H9 (cell line): Measurements from ENCODE around the gene PARM1. TPM values are rescaled to one million over a fixed set of nuclear protein-coding genes. Genes with fewer than 3 reads are reported as not detected.
A peak's percentile ranks its signal among the peaks of the same experiment; 100 is the strongest.

Experiments used
- DNase-seq: peaks from one replicate; pipeline ENCODE4 v3.0.0-alpha.2; 2017
- H2AFZ ChIP-seq: one replicate; pipeline ENCODE4 v1.6.1; 2013; ENCODE audit warnings: mild to moderate bottlenecking, low read length, control low read depth, moderate library complexity
- H2AK5ac ChIP-seq: 2 replicates; pipeline ENCODE4 v1.6.1; 2013; ENCODE audit warnings: low read length, control low read depth, mixed read lengths; ENCODE audit not compliant: insufficient read length
- H2BK120ac ChIP-seq: one replicate; pipeline ENCODE4 v1.6.1; 2013; ENCODE audit warnings: low read depth, mild to moderate bottlenecking, low read length, control low read depth, inconsistent platforms; ENCODE audit not compliant: poor library complexity, severe bottlenecking
- H2BK12ac ChIP-seq: 2 replicates; pipeline ENCODE4 v1.6.1; 2013; ENCODE audit warnings: low read length, control low read depth, mixed read lengths, low read depth; ENCODE audit not compliant: insufficient read length
- H2BK15ac ChIP-seq: 2 replicates; pipeline ENCODE4 v1.6.1; 2013; ENCODE audit warnings: low read depth, low read length, control low read depth
- H2BK20ac ChIP-seq: one replicate; pipeline ENCODE4 v1.6.1; 2013; ENCODE audit warnings: low read depth, mild to moderate bottlenecking, low read length, control low read depth, inconsistent platforms; ENCODE audit not compliant: poor library complexity, severe bottlenecking
- H2BK5ac ChIP-seq: 2 replicates; pipeline ENCODE4 v1.6.1; 2013; ENCODE audit warnings: low read length, control low read depth, mixed read lengths; ENCODE audit not compliant: insufficient read length
- H3K14ac ChIP-seq: 2 replicates; pipeline ENCODE4 v1.6.1; 2013; ENCODE audit warnings: low read length, control low read depth; ENCODE audit not compliant: insufficient read depth
- H3K18ac ChIP-seq: 2 replicates; pipeline ENCODE4 v1.6.1; 2013; ENCODE audit warnings: low read depth, mild to moderate bottlenecking, mixed read lengths, low read length, control low read depth; ENCODE audit not compliant: insufficient read length
- H3K23ac ChIP-seq: 2 replicates; pipeline ENCODE4 v1.6.1; 2013; ENCODE audit warnings: low read length, control low read depth, mixed read lengths, low read depth; ENCODE audit not compliant: insufficient read length
- H3K23me2 ChIP-seq: 2 replicates; pipeline ENCODE4 v1.6.1; 2013; ENCODE audit warnings: low read depth, mild to moderate bottlenecking, mixed read lengths, low read length, control low read depth; ENCODE audit not compliant: insufficient read length, poor library complexity, severe bottlenecking
- H3K27ac ChIP-seq: 2 replicates; pipeline ENCODE4 v1.5.1; 2013; ENCODE audit warnings: low read length, control low read depth, mixed read lengths, low read depth; ENCODE audit not compliant: insufficient read length
- H3K27me3 ChIP-seq: 2 replicates; pipeline ENCODE4 v1.6.1; 2013; ENCODE audit warnings: low read length, control low read depth, inconsistent platforms; ENCODE audit not compliant: insufficient read depth
- H3K4ac ChIP-seq: 2 replicates; pipeline ENCODE4 v1.6.1; 2013; ENCODE audit warnings: low read depth, mild to moderate bottlenecking, control low read depth, inconsistent platforms, low read length, moderate library complexity
- H3K4me1 ChIP-seq: 2 replicates; pipeline ENCODE4 v1.6.1; 2013; ENCODE audit warnings: low read length, control low read depth, inconsistent platforms; ENCODE audit not compliant: insufficient read depth
- H3K4me2 ChIP-seq: 2 replicates; pipeline ENCODE4 v1.6.1; 2013; ENCODE audit warnings: low read length, control low read depth, mixed read lengths; ENCODE audit not compliant: insufficient read length, insufficient read depth
- H3K56ac ChIP-seq: 2 replicates; pipeline ENCODE4 v1.6.1; 2013; ENCODE audit warnings: low read depth, mild to moderate bottlenecking, mixed read lengths, low read length, control low read depth; ENCODE audit not compliant: insufficient read length
- H3K79me1 ChIP-seq: 2 replicates; pipeline ENCODE4 v1.6.1; 2013; ENCODE audit warnings: low read depth, mild to moderate bottlenecking, moderate library complexity, low read length, control low read depth, inconsistent platforms; ENCODE audit not compliant: insufficient read depth, poor library complexity, severe bottlenecking
- H3K79me2 ChIP-seq: 2 replicates; pipeline ENCODE4 v1.6.1; 2013; ENCODE audit warnings: low read length, control low read depth, inconsistent platforms; ENCODE audit not compliant: insufficient read depth
- H3K9ac ChIP-seq: 2 replicates; pipeline ENCODE4 v1.6.1; 2013; ENCODE audit warnings: low read length, control low read depth, mixed read lengths; ENCODE audit not compliant: insufficient read length; ENCODE audit errors: extremely low read depth
- H3K9me3 ChIP-seq: one replicate; pipeline ENCODE4 v1.6.1; 2013; ENCODE audit warnings: low read depth, low read length, inconsistent platforms; ENCODE audit not compliant: control insufficient read depth
- H3T11ph ChIP-seq: one replicate; pipeline ENCODE4 v1.6.1; 2013; ENCODE audit warnings: mild to moderate bottlenecking, low read length, control low read depth, inconsistent platforms
- H4K20me1 ChIP-seq: one replicate; pipeline ENCODE4 v1.6.1; 2013; ENCODE audit not compliant: control insufficient read depth, insufficient read length, insufficient read depth
- H4K5ac ChIP-seq: 2 replicates; pipeline ENCODE4 v1.6.1; 2013; ENCODE audit warnings: low read depth, mild to moderate bottlenecking, mixed read lengths, low read length, control low read depth; ENCODE audit not compliant: insufficient read length
- H4K8ac ChIP-seq: replicated peaks from 2 replicates; pipeline ENCODE4 v1.6.1; 2013; ENCODE audit warnings: low read length, control low read depth, mixed read lengths, low read depth; ENCODE audit not compliant: insufficient read length
- H4K91ac ChIP-seq: 2 replicates; pipeline ENCODE4 v1.6.1; 2013; ENCODE audit warnings: low read depth, mild to moderate bottlenecking, moderate library complexity, mixed read lengths, low read length, control low read depth; ENCODE audit not compliant: insufficient read length
- H3K27ac Mint-ChIP-seq, 3 experiments: 2 replicates in 2 of 3; 3 replicates in 1 of 3; pipeline ENCODE4 v1.8.0; 2020 to 2021; ENCODE audit warnings: mixed read lengths in 3 of 3, mild to moderate bottlenecking in 1 of 3, moderate library complexity in 1 of 3
- H3K27me3 Mint-ChIP-seq: 2 replicates; pipeline ENCODE4 v1.8.0; 2021; ENCODE audit warnings: low read depth, mild to moderate bottlenecking, moderate library complexity, mixed read lengths
- H3K36me3 Mint-ChIP-seq, 3 experiments: 2 replicates in 2 of 3; 3 replicates in 1 of 3; pipeline ENCODE4 v1.8.0; 2020 to 2021; ENCODE audit warnings: low read depth in 3 of 3, mixed read lengths in 3 of 3; ENCODE audit not compliant: insufficient read depth in 1 of 3
- H3K4me1 Mint-ChIP-seq, 2 experiments: 2 replicates each; pipeline ENCODE4 v1.8.0; 2020; ENCODE audit warnings: mixed read lengths in 2 of 2
- H3K4me3 Mint-ChIP-seq, 2 experiments: 2 replicates in 1 of 2; 3 replicates in 1 of 2; pipeline ENCODE4 v1.8.0; 2020 to 2021; ENCODE audit warnings: mild to moderate bottlenecking in 2 of 2, mixed read lengths in 2 of 2, moderate library complexity in 1 of 2
- H3K9me3 Mint-ChIP-seq, 2 experiments: 2 replicates in 1 of 2; 3 replicates in 1 of 2; pipeline ENCODE4 v1.8.0; 2020; ENCODE audit warnings: mild to moderate bottlenecking in 2 of 2, mixed read lengths in 2 of 2, moderate library complexity in 1 of 2
- WGBS: extraction: QIAGEN DNeasy Blood & Tissue Kit; methylation state at CpG from one replicate; pipeline ENCODE4 v1.1.7; 2013; ENCODE audit warnings: missing lambda C conversion rate, low lambda C conversion rate, mixed read lengths; ENCODE audit not compliant: insufficient read length; ENCODE audit errors: extremely low coverage; 5-methylcytosine and 5-hydroxymethylcytosine counted together
- total RNA-seq: library from RNA; stranded (reverse); gene quantifications from 2 replicates; pipeline ENCODE4 v1.2.1, GENCODE V29; 2021
- TF ChIP-seq, protein P1 (sequence below): fragments of 200-600 bp; sonication (generic); conservative IDR thresholded peaks from 3 replicates; pipeline ENCODE4 v1.8.0; 2021; ENCODE audit warnings: antibody characterized with exemption, mild to moderate bottlenecking

PARM1 gene
- total RNA-seq, 1 experiment from 2014 or later, result 2.0 TPM

DNA sequence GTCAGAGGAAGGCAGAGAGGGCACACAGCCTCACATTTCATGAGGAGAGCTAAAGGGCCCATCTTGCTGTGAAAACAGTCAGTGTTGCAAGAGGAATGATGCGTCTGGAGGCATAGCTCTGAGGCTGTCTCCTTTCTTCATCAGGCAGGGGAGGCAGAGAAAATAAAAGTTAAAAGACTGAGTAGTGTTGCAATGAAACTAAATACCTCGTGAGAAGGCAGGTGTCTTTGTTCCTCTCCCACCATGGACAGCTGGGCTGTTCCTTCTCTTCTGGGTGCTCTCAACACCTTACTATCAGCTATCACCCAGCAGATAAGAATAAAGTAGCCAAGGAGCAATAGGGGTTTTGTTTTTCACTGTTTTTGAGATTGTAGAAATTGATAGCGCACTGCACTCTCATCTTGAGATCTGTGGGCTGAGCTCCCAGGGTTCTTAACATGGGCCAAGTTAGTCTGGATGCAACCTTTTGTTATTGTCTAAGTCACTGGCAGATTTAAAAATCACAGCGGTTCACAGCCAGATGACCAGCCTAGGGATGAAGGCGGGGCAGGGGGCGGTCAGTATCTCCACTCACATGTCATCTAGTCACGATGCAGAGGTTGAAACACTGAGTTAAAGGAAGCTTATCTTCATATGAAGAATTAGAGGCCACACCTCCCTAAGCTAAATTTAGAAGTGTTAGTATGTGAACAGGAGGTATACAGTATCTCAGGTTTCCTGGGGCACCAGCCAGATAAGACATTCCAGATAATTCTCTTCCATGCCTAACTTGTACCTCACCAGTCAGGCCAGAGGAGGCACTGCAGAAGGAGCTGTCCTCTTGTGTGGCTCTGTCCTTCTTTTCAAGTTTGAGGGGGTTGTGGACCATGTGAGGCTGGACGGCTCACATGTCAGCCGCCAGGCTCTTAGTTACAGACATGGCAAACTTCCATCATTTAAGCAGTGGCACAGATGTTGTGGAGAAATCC lies 36.9 kb downstream of the PARM1 start:
- H2BK12ac ChIP-seq, result no peak overlapping the region
- no peak overlapping the region for H2AK5ac ChIP-seq
- no peak overlapping the region for H2BK120ac ChIP-seq
- H3K9me3 Mint-ChIP-seq, result no peaks in the 10 kb centered on the region; a peak in 1 of 5 replicates
- H4K91ac ChIP-seq, result no peak overlapping the region
- no peaks in the 10 kb centered on the region for H3K9me3 ChIP-seq
- H2AFZ ChIP-seq, result no peak overlapping the region
- H3K18ac ChIP-seq, result no peak overlapping the region
- H3T11ph ChIP-seq, result no peak overlapping the region
- no peak overlapping the region for H3K27ac Mint-ChIP-seq
- H2BK20ac ChIP-seq, result no peak overlapping the region
- no peak overlapping the region for H3K4me2 ChIP-seq
- H3K23ac ChIP-seq, result no peak overlapping the region
- no peaks in the 10 kb centered on the region for H3K36me3 Mint-ChIP-seq
- H3K14ac ChIP-seq, result no peak overlapping the region
- H4K20me1 ChIP-seq, result no peaks in the 10 kb centered on the region
- H2BK5ac ChIP-seq, result no peak overlapping the region
- TF ChIP-seq, protein P1, sequence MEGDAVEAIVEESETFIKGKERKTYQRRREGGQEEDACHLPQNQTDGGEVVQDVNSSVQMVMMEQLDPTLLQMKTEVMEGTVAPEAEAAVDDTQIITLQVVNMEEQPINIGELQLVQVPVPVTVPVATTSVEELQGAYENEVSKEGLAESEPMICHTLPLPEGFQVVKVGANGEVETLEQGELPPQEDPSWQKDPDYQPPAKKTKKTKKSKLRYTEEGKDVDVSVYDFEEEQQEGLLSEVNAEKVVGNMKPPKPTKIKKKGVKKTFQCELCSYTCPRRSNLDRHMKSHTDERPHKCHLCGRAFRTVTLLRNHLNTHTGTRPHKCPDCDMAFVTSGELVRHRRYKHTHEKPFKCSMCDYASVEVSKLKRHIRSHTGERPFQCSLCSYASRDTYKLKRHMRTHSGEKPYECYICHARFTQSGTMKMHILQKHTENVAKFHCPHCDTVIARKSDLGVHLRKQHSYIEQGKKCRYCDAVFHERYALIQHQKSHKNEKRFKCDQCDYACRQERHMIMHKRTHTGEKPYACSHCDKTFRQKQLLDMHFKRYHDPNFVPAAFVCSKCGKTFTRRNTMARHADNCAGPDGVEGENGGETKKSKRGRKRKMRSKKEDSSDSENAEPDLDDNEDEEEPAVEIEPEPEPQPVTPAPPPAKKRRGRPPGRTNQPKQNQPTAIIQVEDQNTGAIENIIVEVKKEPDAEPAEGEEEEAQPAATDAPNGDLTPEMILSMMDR, result peak; percentile 56
- no peaks in the 10 kb centered on the region for H3K23me2 ChIP-seq
- no peak overlapping the region for H3K27ac ChIP-seq
- H3K27me3 ChIP-seq, result no peaks in the 10 kb centered on the region
- no peaks in the 10 kb centered on the region for H3K27me3 Mint-ChIP-seq
- peak; percentile 43 for DNase-seq
- no peak overlapping the region for H4K5ac ChIP-seq
- no peak overlapping the region for H3K9ac ChIP-seq
- no peak overlapping the region for H2BK15ac ChIP-seq
- H3K79me2 ChIP-seq, result no peaks in the 10 kb centered on the region
- H3K56ac ChIP-seq, result no peak overlapping the region
- no peaks in the 10 kb centered on the region for H3K79me1 ChIP-seq
- H3K4me3 Mint-ChIP-seq, result no peak overlapping the region
- H3K4me1 ChIP-seq, result no peaks in the 10 kb centered on the region
- WGBS, result no CpG with 5 or more reads among the region's 9 CpGs
- no peaks in the 10 kb centered on the region for H3K4me1 Mint-ChIP-seq
- H4K8ac ChIP-seq, result no peak overlapping the region
- H3K4ac ChIP-seq, result no peak overlapping the region
